Measurements from ENCODE around the gene PDE2A. TPM values are rescaled to one million over a fixed set of nuclear protein-coding genes. Genes with fewer than 3 reads are reported as not detected.

The PDE2A gene
- total RNA-seq, 2 donors from 2014 or later = 2.7 to 4.9 TPM

GRCh38 chr11:72614381-72614780 is 59.8 kb downstream of the PDE2A start:
- Mint-ChIP-seq H3K4me1 (peaks cover 16% of the 10 kb centered on the region), H3K4me3 (no peak overlapping the region), H3K36me3 (ENCODE audit: low read depth) (peaks cover 6% of the 10 kb centered on the region), H3K27me3 (peaks cover 54% of the 10 kb centered on the region), H3K27ac (no peak overlapping the region)
- no peak for ATAC-seq
- H3K9me3 ChIP-seq (ENCODE audit: control insufficient read depth, low read length, poor library complexity, severe bottlenecking) = no peaks in the 10 kb centered on the region
- no peak for DNase-seq

- Mint-ChIP-seq H3K4me1 (peaks cover 18% of the 10 kb centered on the region), H3K4me3 (no peak overlapping the region), H3K27ac (no peak overlapping the region), H3K36me3 (ENCODE audit: low read depth) (peaks cover 6% of the 10 kb centered on the region), H3K27me3 (peaks cover 58% of the 10 kb centered on the region)
- no peak for DNase-seq
- H3K9me3 ChIP-seq (ENCODE audit: control insufficient read depth, low read length, poor library complexity, severe bottlenecking) = no peaks in the 10 kb centered on the region
- ATAC-seq = peak; percentile 82
Observed at GRCh38 chr11:72613977-72614376, 60.2 kb downstream of the PDE2A start.

GRCh38 chr11:72613450-72613849 is 60.8 kb downstream of the PDE2A start:
- Mint-ChIP-seq H3K36me3 (ENCODE audit: low read depth) (peaks cover 6% of the 10 kb centered on the region), H3K4me1 (peaks cover 19% of the 10 kb centered on the region), H3K27me3 (peaks cover 62% of the 10 kb centered on the region), H3K4me3 (no peak overlapping the region), H3K27ac (no peak overlapping the region)
- DNase-seq (no peak), ATAC-seq (no peak)
- no peaks in the 10 kb centered on the region for H3K9me3 ChIP-seq (ENCODE audit: control insufficient read depth, low read length, poor library complexity, severe bottlenecking)

- Mint-ChIP-seq H3K27ac (no peak overlapping the region), H3K4me3 (no peak overlapping the region), H3K4me1 (peaks cover 12% of the 10 kb centered on the region), H3K27me3 (peaks cover 70% of the 10 kb centered on the region), H3K36me3 (ENCODE audit: low read depth) (peaks cover 4% of the 10 kb centered on the region)
- no peaks in the 10 kb centered on the region for H3K9me3 ChIP-seq (ENCODE audit: control insufficient read depth, low read length, poor library complexity, severe bottlenecking)
- no peak for ATAC-seq
- DNase-seq = no peak
Observed at GRCh38 chr11:72609476-72609875, 64.7 kb downstream of the PDE2A start.

GRCh38 chr11:72609045-72609444 is 65.2 kb downstream of the PDE2A start:
- ATAC-seq (peak; percentile 52), DNase-seq (no peak)
- Mint-ChIP-seq H3K27me3 (peaks cover 70% of the 10 kb centered on the region), H3K27ac (no peak overlapping the region), H3K36me3 (ENCODE audit: low read depth) (peaks cover 4% of the 10 kb centered on the region), H3K4me1 (peaks cover 11% of the 10 kb centered on the region), H3K4me3 (no peak overlapping the region)
- H3K9me3 ChIP-seq (ENCODE audit: control insufficient read depth, low read length, poor library complexity, severe bottlenecking) = no peaks in the 10 kb centered on the region

GRCh38 chr11:72607496-72607895 is 66.7 kb downstream of the PDE2A start:
- H3K4me1 Mint-ChIP-seq = peaks cover 5% of the 10 kb centered on the region
- peaks cover 68% of the 10 kb centered on the region for H3K27me3 Mint-ChIP-seq
- no peak overlapping the region for H3K27ac Mint-ChIP-seq
- no peak overlapping the region for H3K4me3 Mint-ChIP-seq
- H3K36me3 Mint-ChIP-seq (ENCODE audit: low read depth) = peaks cover 3% of the 10 kb centered on the region
- no peak for DNase-seq
- H3K9me3 ChIP-seq (ENCODE audit: control insufficient read depth, low read length, poor library complexity, severe bottlenecking) = no peaks in the 10 kb centered on the region
- no peak for ATAC-seq

GRCh38 chr11:72606748-72607468 is 67.3 kb downstream of the PDE2A start:
- Mint-ChIP-seq H3K4me3 (no peak overlapping the region), H3K4me1 (peaks cover 4% of the 10 kb centered on the region), H3K36me3 (ENCODE audit: low read depth) (peaks cover 2% of the 10 kb centered on the region), H3K27ac (no peak overlapping the region), H3K27me3 (peaks cover 73% of the 10 kb centered on the region)
- DNase-seq (no peak), ATAC-seq (no peak)
- H3K9me3 ChIP-seq (ENCODE audit: control insufficient read depth, low read length, poor library complexity, severe bottlenecking) = no peaks in the 10 kb centered on the region

GRCh38 chr11:72605973-72606747 is 68.1 kb downstream of the PDE2A start:
- ATAC-seq = no peak

GRCh38 chr11:72604256-72604655 is 70.0 kb downstream of the PDE2A start:
- Mint-ChIP-seq H3K4me3 (no peak overlapping the region), H3K27me3 (peaks cover 60% of the 10 kb centered on the region), H3K36me3 (ENCODE audit: low read depth) (peaks cover 2% of the 10 kb centered on the region), H3K27ac (no peak overlapping the region), H3K4me1 (peaks cover 6% of the 10 kb centered on the region)
- no peaks in the 10 kb centered on the region for H3K9me3 ChIP-seq (ENCODE audit: control insufficient read depth, low read length, poor library complexity, severe bottlenecking)
- ATAC-seq (no peak), DNase-seq (no peak)

More at GRCh38 chr11:72605973-72606747, 68.1 kb downstream of the PDE2A start:
- no peaks in the 10 kb centered on the region for H3K9me3 ChIP-seq (ENCODE audit: control insufficient read depth, low read length, poor library complexity, severe bottlenecking)
- DNase-seq = no peak
- H3K27me3 Mint-ChIP-seq = peaks cover 68% of the 10 kb centered on the region
- H3K36me3 Mint-ChIP-seq (ENCODE audit: low read depth) = peaks cover 2% of the 10 kb centered on the region
- H3K4me3 Mint-ChIP-seq = no peak overlapping the region
- no peak overlapping the region for H3K27ac Mint-ChIP-seq
- peaks cover 4% of the 10 kb centered on the region for H3K4me1 Mint-ChIP-seq

GRCh38 chr11:72602250-72602904 is 71.8 kb downstream of the PDE2A start:
- no peak overlapping the region for H3K27ac Mint-ChIP-seq
- no peaks in the 10 kb centered on the region for H3K9me3 ChIP-seq (ENCODE audit: control insufficient read depth, low read length, poor library complexity, severe bottlenecking)
- ATAC-seq (no peak), DNase-seq (no peak)
- peaks cover 5% of the 10 kb centered on the region for H3K4me1 Mint-ChIP-seq
- H3K27me3 Mint-ChIP-seq = peaks cover 52% of the 10 kb centered on the region
- H3K4me3 Mint-ChIP-seq = no peak overlapping the region
- peaks cover 2% of the 10 kb centered on the region for H3K36me3 Mint-ChIP-seq (ENCODE audit: low read depth)

- H3K9me3 ChIP-seq (ENCODE audit: control insufficient read depth, low read length, poor library complexity, severe bottlenecking) = no peaks in the 10 kb centered on the region
- H3K27me3 Mint-ChIP-seq = peaks cover 43% of the 10 kb centered on the region
- H3K27ac Mint-ChIP-seq = no peak overlapping the region
- no peak overlapping the region for H3K4me3 Mint-ChIP-seq
- DNase-seq (no peak), ATAC-seq (no peak)
- peaks cover 4% of the 10 kb centered on the region for H3K36me3 Mint-ChIP-seq (ENCODE audit: low read depth)
- H3K4me1 Mint-ChIP-seq = peaks cover 7% of the 10 kb centered on the region
Observed at GRCh38 chr11:72600557-72600956, 73.7 kb downstream of the PDE2A start.

GRCh38 chr11:72599325-72600117 is 74.7 kb downstream of the PDE2A start:
- DNase-seq (no peak), ATAC-seq (no peak)
- no peak overlapping the region for H3K4me3 Mint-ChIP-seq
- no peak overlapping the region for H3K27ac Mint-ChIP-seq
- peaks cover 7% of the 10 kb centered on the region for H3K4me1 Mint-ChIP-seq
- H3K27me3 Mint-ChIP-seq = peaks cover 45% of the 10 kb centered on the region
- H3K9me3 ChIP-seq (ENCODE audit: control insufficient read depth, low read length, poor library complexity, severe bottlenecking) = no peaks in the 10 kb centered on the region
- H3K36me3 Mint-ChIP-seq (ENCODE audit: low read depth) = peaks cover 4% of the 10 kb centered on the region

- peaks cover 4% of the 10 kb centered on the region for H3K36me3 Mint-ChIP-seq (ENCODE audit: low read depth)
Observed at GRCh38 chr11:72598906-72599305, 75.3 kb downstream of the PDE2A start.

More at GRCh38 chr11:72598906-72599305, 75.3 kb downstream of the PDE2A start:
- ATAC-seq = no peak
- Mint-ChIP-seq H3K4me3 (no peak overlapping the region), H3K4me1 (peaks cover 7% of the 10 kb centered on the region), H3K27ac (no peak overlapping the region), H3K27me3 (peaks cover 44% of the 10 kb centered on the region)
- DNase-seq = no peak
- no peaks in the 10 kb centered on the region for H3K9me3 ChIP-seq (ENCODE audit: control insufficient read depth, low read length, poor library complexity, severe bottlenecking)

All from T-helper 17 cell (primary cell).